ENCODE measurements around the gene CDC14A.
A peak's percentile ranks its signal among the peaks of the same experiment; 100 is the strongest.

The CDC14A gene

GRCh38 chr1:100538913-100539835, 186.9 kb downstream of the CDC14A start:
- DNase-seq (ENCODE audit: low spot score), result peak; percentile 55

GRCh38 chr1:100539836-100540536, 187.7 kb downstream of the CDC14A start:
- DNase-seq (ENCODE audit: low spot score), result peak; percentile 55

- no peak for DNase-seq (ENCODE audit: low spot score)
Observed at GRCh38 chr1:100542285-100542684, 190.0 kb downstream of the CDC14A start.

- DNase-seq (ENCODE audit: low spot score), result no peak
Observed at GRCh38 chr1:100543640-100544039, 191.3 kb downstream of the CDC14A start.

GRCh38 chr1:100544791-100545190, 192.5 kb downstream of the CDC14A start:
- no peak for DNase-seq (ENCODE audit: low spot score)

GRCh38 chr1:100545855-100546254, 193.5 kb downstream of the CDC14A start:
- DNase-seq (ENCODE audit: low spot score), result no peak

- DNase-seq (ENCODE audit: low spot score), result no peak
Observed at GRCh38 chr1:100552031-100552430, 199.7 kb downstream of the CDC14A start.

GRCh38 chr1:100552922-100553321, 200.6 kb downstream of the CDC14A start:
- DNase-seq (ENCODE audit: low spot score), result no peak

GRCh38 chr1:100556181-100556580, 203.9 kb downstream of the CDC14A start:
- DNase-seq (ENCODE audit: low spot score), result no peak

GRCh38 chr1:100556925-100557605, 204.8 kb downstream of the CDC14A start:
- DNase-seq (ENCODE audit: low spot score), result no peak

- no peak for DNase-seq (ENCODE audit: low spot score)
Observed at GRCh38 chr1:100557606-100557953, 205.3 kb downstream of the CDC14A start.

- no peak for DNase-seq (ENCODE audit: low spot score)
Observed at GRCh38 chr1:100565533-100565932, 213.2 kb downstream of the CDC14A start.

GRCh38 chr1:100565937-100566699, 213.8 kb downstream of the CDC14A start:
- DNase-seq (ENCODE audit: low spot score), result no peak

- no peak for DNase-seq (ENCODE audit: low spot score)
Observed at GRCh38 chr1:100567062-100567461, 214.8 kb downstream of the CDC14A start.
